ENCODE results near the gene PTPRS. TPM values are rescaled to one million over a fixed set of nuclear protein-coding genes. Genes with fewer than 3 reads are reported as not detected.

PTPRS gene
- total RNA-seq, 1 donor from 2014 or later = 295 TPM

DNA sequence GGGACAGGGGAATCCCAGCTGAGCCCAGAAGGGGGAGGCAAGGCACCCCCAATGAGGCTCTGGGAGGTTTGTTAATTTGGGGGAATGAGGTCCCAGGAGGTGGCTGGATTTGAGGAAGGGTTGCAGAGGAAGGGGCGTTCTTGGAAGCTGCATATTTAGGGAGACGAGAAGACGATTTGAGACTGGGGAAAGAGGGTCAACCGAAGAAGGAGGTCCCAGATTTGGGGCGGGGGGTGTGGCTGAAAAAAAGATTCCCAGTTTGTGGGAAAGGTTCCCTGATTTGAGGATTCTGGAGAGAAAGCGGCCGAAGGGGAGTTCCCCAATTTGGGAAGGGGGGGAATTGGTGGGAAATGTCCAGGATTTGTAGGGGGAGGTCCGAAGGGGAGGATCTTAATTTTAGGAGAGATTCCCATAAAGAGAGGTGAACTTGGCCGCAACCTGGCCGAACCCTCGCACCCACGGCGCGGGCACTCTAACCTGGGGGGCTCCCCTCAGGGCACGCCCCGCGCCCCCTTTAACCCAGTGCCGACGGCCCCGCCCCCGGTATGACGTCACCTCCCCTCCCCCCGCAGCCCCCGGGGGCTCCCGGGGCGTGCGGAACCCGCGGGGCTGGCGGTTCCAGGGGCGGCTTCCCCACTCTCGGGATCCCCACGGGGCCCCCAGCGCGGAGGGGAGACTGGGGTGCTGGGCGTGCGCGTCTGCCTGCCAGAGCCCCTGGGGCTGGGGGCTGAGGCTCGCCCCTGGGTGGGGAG, 1.2 kb downstream of the PTPRS start:
- Histone ChIP-seq H3K4me1 (peaks cover 17% of the 10 kb centered on the region), H3K4me3 (peak overlapping the region; percentile 63 to 64), H3K9me3 (no peaks in the 10 kb centered on the region), H3K27ac (no peak overlapping the region), H3K27me3 (no peaks in the 10 kb centered on the region), H3K36me3 (no peaks in the 10 kb centered on the region)
- TF ChIP-seq CTCF (IDR thresholded peaks at IDR 0.05) (no peak), POLR2A (IDR thresholded peaks at IDR 0.05) (no peak), POLR2AphosphoS5 (IDR thresholded peaks at IDR 0.05; ENCODE audit: insufficient read depth in 1 of 2, low read depth in 1 of 2) (no peak)
- intact Hi-C loops (cut with DNase I) = no loop called here
- DNase-seq (ENCODE audit: extremely low spot score in 2 of 2) = no peak

DNA sequence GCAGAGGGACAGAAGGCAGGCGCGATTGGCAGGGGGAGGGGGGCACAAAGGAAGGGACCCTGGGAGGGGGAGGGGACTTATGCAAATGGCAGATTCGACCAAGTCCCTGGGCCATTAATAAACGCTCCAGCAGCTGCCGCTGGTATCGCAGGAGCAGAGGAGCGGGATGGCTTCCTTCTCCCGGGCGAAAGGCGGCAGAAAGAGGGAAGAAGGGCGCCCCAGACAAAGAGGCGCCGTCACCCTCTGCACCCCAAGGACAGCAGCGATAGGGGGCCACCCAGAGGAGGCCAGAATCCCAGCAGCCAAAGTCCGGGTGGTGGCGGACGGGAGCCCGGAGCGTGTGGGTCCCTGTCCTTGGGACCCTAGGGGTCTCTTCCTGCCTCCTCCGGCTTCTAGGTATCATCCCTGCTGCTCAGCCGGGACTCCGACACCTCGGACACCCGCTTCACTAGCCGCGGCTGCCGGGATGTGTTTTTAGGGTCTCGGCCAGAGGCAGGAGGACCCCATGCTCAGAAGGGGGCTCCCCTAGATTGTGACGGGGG, 1.9 kb downstream of the PTPRS start:
- H3K27me3 ChIP-seq = no peaks in the 10 kb centered on the region
- TF ChIP-seq CTCF (IDR thresholded peaks at IDR 0.05) (no peak), POLR2A (IDR thresholded peaks at IDR 0.05) (no peak), POLR2AphosphoS5 (IDR thresholded peaks at IDR 0.05; ENCODE audit: insufficient read depth in 1 of 2, low read depth in 1 of 2) (no peak)
- intact Hi-C loops (cut with DNase I) = no loop called here
- no peak for DNase-seq (ENCODE audit: extremely low spot score in 2 of 2)
- H3K4me3 ChIP-seq = peak overlapping the region in 1 of 2 donors; percentile 13
- H3K9me3 ChIP-seq = no peaks in the 10 kb centered on the region
- peaks cover 17% of the 10 kb centered on the region for H3K4me1 ChIP-seq
- H3K36me3 ChIP-seq = no peaks in the 10 kb centered on the region
- no peak overlapping the region for H3K27ac ChIP-seq

- H3K27me3 ChIP-seq = no peaks in the 10 kb centered on the region
Observed at GRCh38 chr19:5337708-5338655, 2.6 kb downstream of the PTPRS start.

DNA sequence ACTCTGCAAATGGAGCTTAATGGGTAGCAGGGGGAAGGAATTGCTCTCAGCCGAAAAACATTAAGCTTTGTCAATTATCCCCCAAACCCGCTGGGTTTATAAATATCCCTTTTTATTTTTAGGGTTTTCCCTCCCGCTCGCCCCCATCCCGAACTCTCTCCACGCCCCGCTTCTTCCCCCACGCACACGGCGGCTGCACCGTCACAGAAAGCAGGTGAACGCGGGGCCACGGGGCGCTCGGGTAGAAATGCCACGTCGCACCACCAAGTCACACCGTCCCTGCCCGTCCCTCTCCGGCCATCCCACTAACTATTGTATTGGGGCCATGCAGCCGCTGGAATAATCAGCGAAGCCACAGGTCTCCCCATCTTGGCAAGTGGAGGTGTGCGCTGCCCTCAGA, 3.5 kb downstream of the PTPRS start:
- Histone ChIP-seq H3K27me3 (no peaks in the 10 kb centered on the region), H3K9me3 (no peaks in the 10 kb centered on the region), H3K27ac (no peak overlapping the region), H3K4me3 (no peak overlapping the region), H3K4me1 (peaks cover 17% of the 10 kb centered on the region), H3K36me3 (no peaks in the 10 kb centered on the region)
- TF ChIP-seq POLR2A (IDR thresholded peaks at IDR 0.05) = no peak
- no peak for TF ChIP-seq POLR2AphosphoS5 (IDR thresholded peaks at IDR 0.05; ENCODE audit: insufficient read depth in 1 of 2, low read depth in 1 of 2)
- no peak for TF ChIP-seq CTCF (IDR thresholded peaks at IDR 0.05)
- intact Hi-C loops (cut with DNase I) = no loop called here
- no peak for DNase-seq (ENCODE audit: extremely low spot score in 2 of 2)

More at GRCh38 chr19:5337708-5338655, 2.6 kb downstream of the PTPRS start:
- intact Hi-C loops (cut with DNase I) = no loop called here
- peaks cover 17% of the 10 kb centered on the region for H3K4me1 ChIP-seq
- H3K9me3 ChIP-seq = no peaks in the 10 kb centered on the region
- H3K27ac ChIP-seq = no peak overlapping the region
- TF ChIP-seq CTCF (IDR thresholded peaks at IDR 0.05) (no peak), POLR2AphosphoS5 (IDR thresholded peaks at IDR 0.05; ENCODE audit: insufficient read depth in 1 of 2, low read depth in 1 of 2) (no peak), POLR2A (IDR thresholded peaks at IDR 0.05) (no peak)
- H3K4me3 ChIP-seq = no peak overlapping the region
- DNase-seq (ENCODE audit: extremely low spot score in 2 of 2) = no peak
- H3K36me3 ChIP-seq = no peaks in the 10 kb centered on the region

All from vagina (tissue), 2 donors.